Thymus (tissue), 11 donors: ENCODE data around the gene TMEM30B. TPM values are rescaled to one million over a fixed set of nuclear protein-coding genes. Genes with fewer than 3 reads are reported as not detected.

Source experiments
- DNase-seq, 9 donors: peaks; one replicate each; pipeline ENCODE4 v3.0.0-alpha.2; 2013; ENCODE audit warnings: low spot score in 9 of 9, low read depth in 6 of 9, missing footprints in 1 of 9
- H3K27ac ChIP-seq, 2 donors: one replicate each; pipeline ENCODE4 v1.5.1; 2013; ENCODE audit warnings: control low read depth in 1 of 2, low read depth in 1 of 2, low read length in 1 of 2, mild to moderate bottlenecking in 1 of 2, moderate library complexity in 1 of 2
- H3K27me3 ChIP-seq, 2 donors: one replicate each; pipeline ENCODE4 v1.5.1; 2013; ENCODE audit warnings: low read length in 1 of 2; ENCODE audit not compliant: control insufficient read depth in 2 of 2, insufficient read depth in 1 of 2
- H3K36me3 ChIP-seq, 2 donors: one replicate each; pipeline ENCODE4 v1.5.1; 2013; ENCODE audit warnings: low read length in 1 of 2, mild to moderate bottlenecking in 1 of 2, moderate library complexity in 1 of 2; ENCODE audit not compliant: control insufficient read depth in 2 of 2, insufficient read depth in 2 of 2
- H3K4me1 ChIP-seq, 2 donors: one replicate each; pipeline ENCODE4 v1.5.1; 2013; ENCODE audit warnings: low read length in 2 of 2; ENCODE audit not compliant: control insufficient read depth in 2 of 2, insufficient read depth in 2 of 2
- H3K4me3 ChIP-seq, 2 donors: one replicate each; pipeline ENCODE4 v1.5.1; 2013; ENCODE audit warnings: low read length in 2 of 2, control low read depth in 1 of 2, mild to moderate bottlenecking in 1 of 2
- H3K9me3 ChIP-seq, 2 donors: one replicate each; pipeline ENCODE4 v1.5.1; 2013; ENCODE audit warnings: low read length in 1 of 2, mild to moderate bottlenecking in 1 of 2; ENCODE audit not compliant: control insufficient read depth in 2 of 2, insufficient read depth in 1 of 2
- WGBS: extraction: QIAGEN DNeasy Blood & Tissue Kit; methylation state at CpG from one replicate; pipeline ENCODE4 v1.1.7; 2013; 5-methylcytosine and 5-hydroxymethylcytosine counted together
- polyA plus RNA-seq: library from polyadenylated mRNA; stranded (reverse); fragments of 200-250 nt; gene quantifications from one replicate; pipeline ENCODE4 v1.2.3, GENCODE V29; 2013
- total RNA-seq: library from RNA; stranded (reverse); fragments of 120-200 nt; gene quantifications from one replicate; pipeline ENCODE4 v1.2.4, GENCODE V29; 2013
- donor health status: healthy.

TMEM30B gene
- total and polyA plus RNA-seq, 2 donors = 3.1 to 20.0 TPM

GRCh38 chr14:61256826-61257468 is 24.2 kb downstream of the TMEM30B start:
- Histone ChIP-seq H3K4me1 (peaks cover 0 to 4% of the 10 kb centered on the region in 2 donors), H3K36me3 (no peaks in the 10 kb centered on the region), H3K9me3 (no peaks in the 10 kb centered on the region), H3K27ac (no peak overlapping the region), H3K4me3 (no peak overlapping the region), H3K27me3 (peaks cover 0 to 12% of the 10 kb centered on the region in 2 donors)
- no peak for DNase-seq
- 96% methylated on average over 6 of the region's 6 CpGs for WGBS

DNA sequence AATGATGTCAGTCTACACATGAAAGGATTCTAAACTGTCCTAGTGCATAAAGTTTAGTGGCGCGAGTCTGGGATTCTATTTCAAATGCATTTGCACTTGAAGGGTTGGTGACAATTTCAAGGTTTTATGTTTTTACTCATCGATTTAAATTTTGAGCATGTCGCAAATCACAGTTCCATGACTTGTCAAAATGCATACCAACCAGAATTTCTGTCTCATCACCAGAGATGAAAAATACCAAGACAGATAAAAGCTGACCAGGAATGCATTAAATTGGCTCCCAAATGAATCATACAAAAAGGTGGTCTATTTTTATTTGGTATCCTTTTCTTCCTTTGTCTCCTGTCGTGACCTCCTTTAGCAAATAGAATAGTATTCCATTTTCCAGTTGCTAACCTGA is 25.2 kb downstream of the TMEM30B start:
- H3K36me3 ChIP-seq = no peaks in the 10 kb centered on the region
- H3K27ac ChIP-seq = no peak overlapping the region
- no peak overlapping the region for H3K4me3 ChIP-seq
- peaks cover 0 to 4% of the 10 kb centered on the region in 2 donors for H3K4me1 ChIP-seq
- peaks cover 0 to 12% of the 10 kb centered on the region in 2 donors for H3K27me3 ChIP-seq
- no peaks in the 10 kb centered on the region for H3K9me3 ChIP-seq
- no peak for DNase-seq
- 95% methylated on average over 5 of the region's 5 CpGs for WGBS

DNA sequence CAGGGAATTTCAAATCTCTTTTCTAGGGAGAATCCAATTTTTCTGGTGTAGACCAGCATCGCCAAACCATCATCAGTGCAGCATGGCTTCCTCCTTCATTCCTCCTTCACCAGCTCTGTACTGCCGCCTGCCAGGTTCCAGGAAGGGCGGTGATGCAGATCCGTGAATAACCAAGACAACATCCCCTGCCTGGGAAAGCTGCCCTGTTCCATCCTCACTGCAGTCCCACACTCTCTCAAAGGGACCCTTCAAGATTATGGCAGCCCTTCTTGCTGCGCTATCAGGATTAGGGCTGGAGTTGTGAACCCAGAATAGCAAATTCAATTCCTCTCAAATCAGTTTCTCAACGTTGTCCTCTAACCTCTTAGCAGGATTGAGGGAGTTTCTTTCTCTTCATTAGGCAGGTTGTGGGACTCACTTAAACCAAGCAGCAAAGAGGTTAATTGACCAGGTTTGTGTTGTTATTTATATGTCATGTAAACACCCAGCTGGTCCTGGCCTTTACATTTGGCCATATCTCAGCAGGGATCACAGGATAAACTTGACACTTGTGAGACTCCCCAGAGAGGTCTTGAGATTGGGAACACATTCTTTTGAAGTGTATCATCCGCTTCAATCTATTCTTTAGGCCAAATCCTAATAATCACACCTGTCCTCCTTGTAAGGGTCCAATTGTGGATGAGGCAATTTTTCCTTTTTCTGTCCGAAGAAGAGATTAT is 26.2 kb downstream of the TMEM30B start:
- H3K27ac ChIP-seq = no peak overlapping the region
- no peak overlapping the region for H3K4me3 ChIP-seq
- peaks cover 0 to 4% of the 10 kb centered on the region in 2 donors for H3K4me1 ChIP-seq
- H3K27me3 ChIP-seq = peaks cover 0 to 12% of the 10 kb centered on the region in 2 donors
- no peaks in the 10 kb centered on the region for H3K9me3 ChIP-seq
- 93% methylated on average over 8 of the region's 8 CpGs for WGBS
- no peaks in the 10 kb centered on the region for H3K36me3 ChIP-seq
- no peak for DNase-seq

GRCh38 chr14:61253064-61253738 is 27.9 kb downstream of the TMEM30B start:
- no peak overlapping the region for H3K27ac ChIP-seq
- H3K9me3 ChIP-seq = no peaks in the 10 kb centered on the region
- WGBS = 47% methylated on average over 4 of the region's 4 CpGs
- H3K4me3 ChIP-seq = no peak overlapping the region
- DNase-seq = no peak
- H3K36me3 ChIP-seq = no peaks in the 10 kb centered on the region
- H3K27me3 ChIP-seq = peaks cover 0 to 12% of the 10 kb centered on the region in 2 donors
- peaks cover 0 to 4% of the 10 kb centered on the region in 2 donors for H3K4me1 ChIP-seq

- peak; percentile 30 to 75 (median 42) for DNase-seq
- Histone ChIP-seq H3K27me3 (peaks cover 0 to 12% of the 10 kb centered on the region in 2 donors), H3K9me3 (no peaks in the 10 kb centered on the region), H3K27ac (no peak overlapping the region), H3K36me3 (no peaks in the 10 kb centered on the region), H3K4me1 (peaks cover 0 to 4% of the 10 kb centered on the region in 2 donors), H3K4me3 (no peak overlapping the region)
- 17% methylated on average over 7 of the region's 7 CpGs for WGBS
Observed at GRCh38 chr14:61252369-61253063, 28.6 kb downstream of the TMEM30B start.

DNA sequence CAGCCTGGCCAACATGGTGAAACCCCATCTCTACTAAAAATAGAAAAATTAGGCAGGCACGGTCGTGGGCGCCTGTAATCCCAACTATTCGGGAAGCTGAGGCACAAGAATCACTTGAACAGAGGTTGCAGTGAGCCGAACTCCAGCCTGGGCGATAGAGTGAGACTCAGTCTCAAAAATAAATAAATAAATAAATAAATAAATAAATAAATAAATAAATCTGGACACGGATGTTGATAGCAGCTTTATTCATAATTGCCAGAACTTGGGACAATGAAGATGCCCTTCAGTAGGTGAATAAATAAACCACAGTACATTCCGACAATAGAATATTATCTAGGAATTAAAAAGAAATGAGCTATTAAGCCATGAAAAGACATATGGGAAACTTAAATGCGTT is 31.1 kb downstream of the TMEM30B start:
- peaks cover 0 to 12% of the 10 kb centered on the region in 2 donors for H3K27me3 ChIP-seq
- no peaks in the 10 kb centered on the region for H3K9me3 ChIP-seq
- H3K36me3 ChIP-seq = no peaks in the 10 kb centered on the region
- H3K4me3 ChIP-seq = no peak overlapping the region
- H3K27ac ChIP-seq = no peak overlapping the region
- DNase-seq = no peak
- WGBS = 95% methylated on average over 9 of the region's 9 CpGs
- H3K4me1 ChIP-seq = peaks cover 0 to 5% of the 10 kb centered on the region in 2 donors

DNA sequence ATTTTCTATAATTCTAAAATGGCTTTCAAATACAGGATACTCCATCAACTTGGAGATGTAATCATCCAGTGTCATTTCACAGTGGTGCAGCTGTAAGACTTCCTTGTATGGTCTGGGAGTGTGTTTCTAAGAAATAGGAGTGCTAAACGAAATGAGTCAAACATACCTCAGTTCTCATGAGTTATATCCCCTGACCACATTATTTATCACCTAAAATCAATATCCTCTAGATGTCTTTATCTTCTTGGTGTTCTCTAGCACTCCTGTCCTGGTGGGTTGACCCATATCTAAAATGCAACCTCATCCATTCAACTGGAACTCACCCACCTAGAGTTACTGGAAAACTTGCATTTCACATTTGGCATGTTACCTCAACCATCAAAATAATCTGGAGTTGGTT is 33.2 kb downstream of the TMEM30B start:
- WGBS = 44% methylated on average over 1 of the region's 1 CpG
- no peak overlapping the region for H3K4me3 ChIP-seq
- H3K27ac ChIP-seq = no peak overlapping the region
- DNase-seq = no peak
- peaks cover 0 to 2% of the 10 kb centered on the region in 2 donors for H3K4me1 ChIP-seq
- no peaks in the 10 kb centered on the region for H3K36me3 ChIP-seq
- H3K9me3 ChIP-seq = no peaks in the 10 kb centered on the region
- H3K27me3 ChIP-seq = peaks cover 0 to 2% of the 10 kb centered on the region in 2 donors

DNA sequence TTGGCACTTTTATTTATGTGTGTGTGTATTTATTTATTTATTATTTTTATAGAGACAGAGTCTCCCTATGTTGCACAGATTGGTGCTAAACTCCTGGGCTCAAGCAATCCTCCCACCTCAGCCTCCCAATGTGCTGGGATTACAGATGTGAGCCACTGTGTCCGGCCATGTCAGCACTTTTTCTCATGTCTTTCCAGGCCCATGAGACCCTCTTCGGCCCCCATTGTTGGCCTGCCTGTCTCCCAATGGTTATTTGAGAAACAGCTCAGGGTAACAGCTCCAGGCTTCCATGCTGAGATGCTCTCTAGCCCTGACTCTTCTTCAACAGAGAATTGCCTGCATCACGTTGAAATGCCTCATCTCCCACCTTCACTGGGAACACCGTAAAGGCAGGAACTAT is 34.4 kb downstream of the TMEM30B start:
- H3K4me1 ChIP-seq = peaks cover 0 to 2% of the 10 kb centered on the region in 2 donors
- H3K9me3 ChIP-seq = no peaks in the 10 kb centered on the region
- H3K4me3 ChIP-seq = no peak overlapping the region
- no peak for DNase-seq
- no peaks in the 10 kb centered on the region for H3K36me3 ChIP-seq
- 92% methylated on average over 4 of the region's 4 CpGs for WGBS
- no peak overlapping the region for H3K27ac ChIP-seq
- H3K27me3 ChIP-seq = no peaks in the 10 kb centered on the region
